ENCODE measurements around the gene TNIK.

- TF ChIP-seq CTCF (conservative IDR thresholded peaks at IDR 0.05; ENCODE audit: low read depth in 2 of 2) = no peak
- no peak for TF ChIP-seq REST (IDR thresholded peaks at IDR 0.05; ENCODE audit: unreplicated experiment)
- TF ChIP-seq ZNF462 (CRISPR knock-in tag; IDR thresholded peaks at IDR 0.05) = no peak
- no peak for TF ChIP-seq CREB1 (CRISPR knock-in tag; IDR thresholded peaks at IDR 0.05; ENCODE audit: low read depth)
- TF ChIP-seq ETS1 (IDR thresholded peaks at IDR 0.05) = no peak
- no peak for TF ChIP-seq JUNB (IDR thresholded peaks at IDR 0.05; ENCODE audit: unreplicated experiment)
These were observed 322.2 kb downstream of the TNIK start for GRCh38 chr3:171138027-171138426.
